Ectodermal cell (in vitro differentiated cells): ENCODE data around the gene HNRNPM.
"Not testable (repeated sequence)": the region's sequence is repeated elsewhere in the genome, so short reads cannot be mapped to it uniquely, and the experiment has no call there.

Experiments
- H3K27ac ChIP-seq: 2 replicates; pipeline ENCODE4 v1.7.0; 2013; ENCODE audit warnings: mild to moderate bottlenecking, low read depth, low read length; ENCODE audit not compliant: insufficient read depth, poor library complexity, severe bottlenecking
- H3K27me3 ChIP-seq: 2 replicates; pipeline ENCODE4 v1.7.0; 2013; ENCODE audit warnings: mild to moderate bottlenecking, low read length; ENCODE audit not compliant: insufficient read depth, control insufficient read depth, poor library complexity, severe bottlenecking
- H3K36me3 ChIP-seq: one replicate; pipeline ENCODE4 v1.7.0; 2013; ENCODE audit warnings: low read length; ENCODE audit not compliant: control insufficient read depth, insufficient read depth
- H3K4me1 ChIP-seq: one replicate; pipeline ENCODE4 v1.7.0; 2013; ENCODE audit warnings: low read length; ENCODE audit not compliant: control insufficient read depth, insufficient read depth
- H3K4me3 ChIP-seq: 2 replicates; pipeline ENCODE4 v1.7.0; 2013; ENCODE audit warnings: low read depth, low read length, control low read depth; ENCODE audit not compliant: insufficient read depth
- H3K9me3 ChIP-seq: 2 replicates; pipeline ENCODE4 v1.7.0; 2013; ENCODE audit warnings: mild to moderate bottlenecking, low read length, moderate library complexity; ENCODE audit not compliant: control insufficient read depth
- WGBS, 2 experiments: methylation state at CpG; one replicate each; pipeline ENCODE4 v1.1.7; 2013; ENCODE audit warnings: missing lambda C conversion rate in 2 of 2; 5-methylcytosine and 5-hydroxymethylcytosine counted together

HNRNPM gene

GRCh38 chr19:8505680-8506401 is 61.1 kb downstream of the HNRNPM start:
- 1 to 2% methylated on average over 56 of the region's 56 CpGs for WGBS, 2 experiments
- Histone ChIP-seq H3K4me1 (peaks cover 10% of the 10 kb centered on the region), H3K9me3 (no peaks in the 10 kb centered on the region), H3K27me3 (no peaks in the 10 kb centered on the region), H3K27ac (peak overlapping the region; percentile 73), H3K36me3 (peaks cover under 1% of the 10 kb centered on the region), H3K4me3 (peak overlapping the region; percentile 55)

DNA sequence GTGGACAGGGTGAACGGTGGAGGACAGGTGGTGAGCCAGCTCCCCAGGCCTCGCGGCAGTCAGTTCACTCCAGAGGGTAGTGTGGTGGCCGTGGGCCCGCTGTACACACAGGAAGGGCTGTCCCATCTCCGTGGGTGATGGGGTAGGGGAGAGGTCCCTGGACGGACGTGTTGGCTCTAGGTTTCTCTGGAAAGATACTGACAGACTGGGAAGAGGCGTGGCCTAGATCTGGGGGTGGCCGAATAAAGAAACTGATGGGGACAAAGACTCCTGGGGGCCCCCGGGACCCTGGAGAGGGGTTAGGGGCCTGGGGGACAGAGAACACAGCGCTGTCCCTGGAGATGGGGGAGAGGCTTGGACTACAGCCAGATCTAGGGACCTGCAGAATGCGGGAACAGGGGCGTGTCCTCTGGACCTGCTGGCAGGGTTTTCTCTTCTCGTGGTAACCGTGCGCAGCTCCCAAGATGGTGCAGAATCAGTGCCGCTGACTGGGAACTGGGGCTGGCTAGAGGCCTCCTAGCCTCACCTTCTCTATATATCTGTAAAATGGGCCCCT is 61.7 kb downstream of the HNRNPM start:
- H3K4me3 ChIP-seq, result peak overlapping the region; percentile 55
- no peaks in the 10 kb centered on the region for H3K9me3 ChIP-seq
- H3K36me3 ChIP-seq, result peaks cover 6% of the 10 kb centered on the region
- H3K4me1 ChIP-seq, result peaks cover 10% of the 10 kb centered on the region
- H3K27me3 ChIP-seq, result no peaks in the 10 kb centered on the region
- 45 to 46% methylated on average over 18 of the region's 18 CpGs for WGBS, 2 experiments
- peak overlapping the region; percentile 73 for H3K27ac ChIP-seq

- Histone ChIP-seq H3K4me3 (no peak overlapping the region), H3K27me3 (no peaks in the 10 kb centered on the region), H3K36me3 (peaks cover 6% of the 10 kb centered on the region), H3K27ac (no peak overlapping the region), H3K9me3 (no peaks in the 10 kb centered on the region), H3K4me1 (peaks cover 14% of the 10 kb centered on the region)
- 92 to 96% methylated on average over 52 of the region's 52 CpGs for WGBS, 2 experiments
Observed at GRCh38 chr19:8510589-8511115, 65.9 kb downstream of the HNRNPM start.

GRCh38 chr19:8511573-8512101 is 66.9 kb downstream of the HNRNPM start:
- H3K9me3 ChIP-seq, result no peaks in the 10 kb centered on the region
- no peak overlapping the region for H3K4me3 ChIP-seq
- 94 to 95% methylated on average over 45 of the region's 45 CpGs for WGBS, 2 experiments
- H3K27ac ChIP-seq, result no peak overlapping the region
- peaks cover 9% of the 10 kb centered on the region for H3K4me1 ChIP-seq
- no peaks in the 10 kb centered on the region for H3K27me3 ChIP-seq
- H3K36me3 ChIP-seq, result peaks cover 6% of the 10 kb centered on the region

- Histone ChIP-seq H3K4me1 (peaks cover 9% of the 10 kb centered on the region), H3K4me3 (peak overlapping the region; percentile 71), H3K36me3 (peaks cover 6% of the 10 kb centered on the region), H3K27me3 (no peaks in the 10 kb centered on the region), H3K27ac (no peak overlapping the region), H3K9me3 (no peaks in the 10 kb centered on the region)
- WGBS, 2 experiments, result 88 to 91% methylated on average over 22 of the region's 22 CpGs
Observed at GRCh38 chr19:8512115-8512967, 67.6 kb downstream of the HNRNPM start.

- H3K9me3 ChIP-seq, result no peaks in the 10 kb centered on the region
- 72 to 73% methylated on average over 19 of the region's 19 CpGs for WGBS, 2 experiments
- peak overlapping the region; percentile 71 for H3K4me3 ChIP-seq
Observed at GRCh38 chr19:8513036-8513686, 68.4 kb downstream of the HNRNPM start.

DNA sequence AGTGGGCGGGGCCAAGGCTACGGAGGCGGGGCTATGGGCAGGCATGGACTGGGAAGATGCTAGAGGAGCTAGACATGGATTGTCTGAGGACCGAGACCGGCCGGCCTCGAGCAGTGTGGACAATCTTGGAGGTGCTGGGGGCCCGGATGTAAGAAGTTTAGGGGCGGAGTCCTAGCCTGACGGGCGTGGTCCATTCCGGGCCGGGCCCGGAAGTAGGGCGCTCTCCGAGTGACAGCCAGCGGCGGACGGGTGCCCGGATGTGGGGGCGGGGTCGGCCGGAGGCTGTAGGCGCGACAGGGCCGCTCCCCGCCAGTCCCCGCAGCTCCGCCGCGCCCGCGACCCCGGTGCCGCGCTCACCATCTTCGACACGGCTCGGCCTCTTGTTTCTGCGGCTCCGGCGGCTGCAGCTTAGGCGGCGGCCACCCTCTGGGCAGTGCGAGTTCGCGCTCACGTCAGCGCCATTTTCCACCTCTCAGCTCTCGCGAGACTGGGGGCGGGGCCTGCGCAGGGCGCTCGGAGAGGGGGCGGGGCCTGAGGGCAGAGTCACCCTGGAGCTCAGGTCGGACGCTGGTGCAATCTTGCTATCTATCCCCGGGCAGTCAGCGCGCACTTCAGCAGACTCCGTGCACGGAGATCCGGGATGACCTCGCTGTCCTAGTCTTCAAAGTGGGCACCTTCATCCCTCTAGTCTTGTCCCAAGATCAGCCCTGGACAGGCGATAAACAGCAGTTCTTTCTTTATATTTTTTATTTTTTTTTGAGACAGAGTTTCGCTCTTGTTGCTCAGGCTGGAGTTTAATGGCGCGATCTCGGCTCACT is 69.1 kb downstream of the HNRNPM start, which contains the start of gene ZNF414:
TSS of gene ZNF414 (minus strand) at position 481 of the 818 bp plus-strand sequence. CDS start at position 360, 121 bp downstream.
- H3K27ac ChIP-seq, result peak within 1 kb of the TSS; percentile 83
- H3K4me3 ChIP-seq, result peak within 1 kb of the TSS; percentile 71
- H3K36me3 ChIP-seq, result peaks cover 6% of the 10 kb centered on the region
- peaks cover 9% of the 10 kb centered on the region for H3K4me1 ChIP-seq
- 5 to 6% methylated on average over 70 of the region's 70 CpGs for WGBS, 2 experiments
- H3K27me3 ChIP-seq, result no peaks in the 10 kb centered on the region
- H3K9me3 ChIP-seq, result no peaks in the 10 kb centered on the region

More at GRCh38 chr19:8513036-8513686, 68.4 kb downstream of the HNRNPM start:
- Histone ChIP-seq H3K4me1 (peaks cover 9% of the 10 kb centered on the region), H3K36me3 (peaks cover 6% of the 10 kb centered on the region), H3K27ac (peak overlapping the region; percentile 83), H3K27me3 (no peaks in the 10 kb centered on the region)

DNA sequence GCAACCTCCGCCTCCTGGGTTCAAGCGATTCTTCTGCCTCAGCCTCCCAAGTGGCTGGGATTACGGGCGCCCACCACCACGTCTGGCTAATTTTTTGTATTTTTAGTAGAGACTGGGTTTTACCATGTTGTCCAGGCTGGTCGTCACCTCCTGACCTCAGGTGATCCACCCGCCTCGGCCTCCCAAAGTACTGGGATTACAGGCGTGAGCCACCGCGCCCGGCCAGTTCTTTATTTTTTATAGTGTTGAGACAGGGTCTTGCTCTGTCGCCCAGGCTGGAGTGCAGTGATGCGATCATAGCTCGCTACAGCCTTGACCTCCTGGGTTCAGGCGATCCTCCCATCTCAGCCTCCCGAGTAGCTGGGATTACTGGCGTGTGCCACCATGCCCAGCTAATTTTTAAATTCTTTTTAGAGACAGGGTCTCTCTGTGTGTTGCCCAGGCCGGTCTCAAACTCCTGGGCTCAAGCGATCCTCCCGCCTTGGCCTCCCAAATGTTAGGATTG is 69.8 kb downstream of the HNRNPM start:
- WGBS, 2 experiments, result 88 to 91% methylated on average over 21 of the region's 21 CpGs
- Histone ChIP-seq H3K27ac (peak overlapping the region; percentile 20), H3K4me3 (peak overlapping the region; percentile 71)
- not testable (repeated sequence) for H3K36me3 ChIP-seq, H3K4me1 ChIP-seq, H3K9me3 ChIP-seq, H3K27me3 ChIP-seq

DNA sequence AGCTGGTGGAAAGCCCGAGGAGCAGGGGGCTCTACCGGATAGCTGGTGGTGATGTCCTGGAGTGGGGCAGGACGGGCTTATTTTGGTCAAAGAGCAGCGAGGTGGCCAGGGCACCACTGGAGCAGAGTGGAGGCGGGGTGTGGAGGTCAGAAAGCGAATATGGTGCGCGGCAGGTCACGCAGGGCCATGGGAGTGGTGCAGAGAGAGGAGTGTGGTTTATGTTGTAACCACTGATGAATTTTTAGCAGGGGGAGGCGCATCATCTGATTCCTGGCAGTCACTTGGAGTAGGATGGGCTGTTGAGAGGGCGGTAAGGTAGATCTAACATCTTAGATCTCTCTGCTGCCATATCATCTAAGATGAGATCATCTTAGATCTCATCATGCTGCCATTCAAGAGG is 70.5 kb downstream of the HNRNPM start:
- no peak overlapping the region for H3K27ac ChIP-seq
- H3K9me3 ChIP-seq, result no peaks in the 10 kb centered on the region
- H3K27me3 ChIP-seq, result no peaks in the 10 kb centered on the region
- 94 to 95% methylated on average over 11 of the region's 11 CpGs for WGBS, 2 experiments
- peaks cover 6% of the 10 kb centered on the region for H3K36me3 ChIP-seq
- peaks cover 9% of the 10 kb centered on the region for H3K4me1 ChIP-seq
- no peak overlapping the region for H3K4me3 ChIP-seq
